H1 (cell line): ENCODE data around the gene CHD6. TPM values are rescaled to one million over a fixed set of nuclear protein-coding genes. Genes with fewer than 3 reads are reported as not detected.

Experiments used
- BCL11A ChIP-seq, 2 experiments: IDR thresholded peaks; one replicate each; pipeline ENCODE4 v1.6.1; 2011; ENCODE audit warnings: low read depth in 2 of 2, low read length in 2 of 2, mild to moderate bottlenecking in 2 of 2
- CREB1 ChIP-seq: IDR thresholded peaks from 2 replicates; pipeline ENCODE4 v1.6.1; 2012; ENCODE audit warnings: inconsistent platforms
- FOSL1 ChIP-seq: IDR thresholded peaks from 2 replicates; pipeline ENCODE4 v1.6.1; 2011; ENCODE audit warnings: mild to moderate bottlenecking, low read depth, low read length, moderate library complexity; ENCODE audit not compliant: insufficient read depth
- GABPA ChIP-seq: IDR thresholded peaks from 2 replicates; pipeline ENCODE4 v1.6.1; 2011; ENCODE audit warnings: mild to moderate bottlenecking, low read length, moderate library complexity, borderline replicate concordance; ENCODE audit not compliant: insufficient read depth
- NRF1 ChIP-seq: IDR thresholded peaks from 2 replicates; pipeline ENCODE4 v1.6.1; 2011; ENCODE audit warnings: mild to moderate bottlenecking, low read depth, low read length, improper control_type of control experiment
- PHF8 ChIP-seq: fragments of 200-600 bp; sonication (generic); conservative IDR thresholded peaks from 2 replicates; pipeline ENCODE4 v1.7.1; 2012; ENCODE audit warnings: low read depth, mild to moderate bottlenecking, inconsistent platforms, low read length, moderate library complexity
- TCF12 ChIP-seq: IDR thresholded peaks from 2 replicates; pipeline ENCODE4 v1.6.1; 2011; ENCODE audit warnings: low read depth, mild to moderate bottlenecking, low read length
- polyA plus RNA-seq, 7 experiments: library from polyadenylated mRNA; depleted of rRNA in 3 of 7; stranded (reverse) in 5 of 7; unstranded in 2 of 7; fragments of >200 nt in 5 of 7; fragments of 200-250 nt in 2 of 7; gene quantifications; 1 replicate in 5 of 7; 2 replicates in 1 of 7; 4 replicates in 1 of 7; pipeline versions ENCODE4 v1.2.1 to v1.2.3, GENCODE V29; 2011 to 2013; ENCODE audit warnings: missing spikeins in 2 of 7, mixed read lengths in 2 of 7
- total RNA-seq: library from RNA; stranded (reverse); fragmentation: NEBNext Ultra II Directional; extraction: Animal tissue kit (Norgen Biotek cat#: 25700); gene quantifications from 2 replicates; pipeline ENCODE4 v1.2.1, GENCODE V29; 2021
- TF ChIP-seq, protein P1 (sequence below): IDR thresholded peaks from 2 replicates; pipeline ENCODE4 v1.6.1; 2012; ENCODE audit warnings: low read length, inconsistent platforms

CHD6 gene
- total and polyA plus RNA-seq, 2 of the 8 experiments (the other 6 are each of a cell fraction or from before 2014, with no cell fraction given) = 11.1 to 62.9 TPM

DNA sequence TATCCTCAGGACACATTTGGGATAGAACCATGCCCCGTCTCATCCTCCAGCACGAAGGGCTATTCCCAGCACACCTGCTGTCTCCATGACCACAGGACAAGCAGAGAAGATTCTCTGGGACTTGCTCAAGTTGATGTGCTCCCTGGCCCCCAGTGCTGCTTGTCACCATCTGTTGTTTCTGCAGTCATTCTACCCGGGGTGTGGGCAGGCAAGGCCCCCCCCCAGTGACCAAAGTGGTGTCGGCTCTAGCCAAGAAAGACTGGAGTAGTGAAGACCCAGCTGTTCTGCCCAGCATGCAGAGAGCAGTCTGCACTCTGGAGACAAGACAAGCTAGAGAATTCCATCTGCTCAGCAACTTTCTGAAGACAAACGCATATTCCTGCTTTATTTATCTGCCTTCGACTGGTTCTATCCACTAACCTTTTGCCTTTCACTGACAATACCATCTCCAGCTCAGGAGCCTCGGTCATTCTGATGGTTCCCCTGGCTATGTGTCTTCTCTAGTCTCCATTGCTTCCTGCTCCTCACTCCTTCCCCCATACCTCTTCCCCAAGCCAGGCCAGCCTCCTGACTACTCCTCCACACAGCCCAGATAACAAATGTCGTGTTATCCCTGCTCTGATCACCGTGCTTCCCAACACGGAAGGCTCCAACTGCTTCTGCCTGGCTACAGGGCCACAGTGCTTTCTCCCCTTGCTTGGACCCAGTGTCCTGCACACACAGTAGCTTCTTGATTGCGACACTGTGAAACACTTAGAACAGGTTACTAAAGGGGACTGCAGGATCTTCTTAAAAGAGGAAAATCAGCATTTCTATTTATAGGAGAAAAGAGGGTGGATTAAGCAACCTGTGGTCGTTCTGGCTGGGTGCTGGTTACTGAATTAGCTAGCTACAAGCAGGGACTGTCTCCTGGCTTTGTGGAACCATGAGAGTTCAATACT lies 164.9 kb downstream of the CHD6 start (continued):
- TF ChIP-seq, protein P1, sequence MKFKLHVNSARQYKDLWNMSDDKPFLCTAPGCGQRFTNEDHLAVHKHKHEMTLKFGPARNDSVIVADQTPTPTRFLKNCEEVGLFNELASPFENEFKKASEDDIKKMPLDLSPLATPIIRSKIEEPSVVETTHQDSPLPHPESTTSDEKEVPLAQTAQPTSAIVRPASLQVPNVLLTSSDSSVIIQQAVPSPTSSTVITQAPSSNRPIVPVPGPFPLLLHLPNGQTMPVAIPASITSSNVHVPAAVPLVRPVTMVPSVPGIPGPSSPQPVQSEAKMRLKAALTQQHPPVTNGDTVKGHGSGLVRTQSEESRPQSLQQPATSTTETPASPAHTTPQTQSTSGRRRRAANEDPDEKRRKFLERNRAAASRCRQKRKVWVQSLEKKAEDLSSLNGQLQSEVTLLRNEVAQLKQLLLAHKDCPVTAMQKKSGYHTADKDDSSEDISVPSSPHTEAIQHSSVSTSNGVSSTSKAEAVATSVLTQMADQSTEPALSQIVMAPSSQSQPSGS = no peak
- no peak for TF ChIP-seq TCF12
- no peak for TF ChIP-seq NRF1
- no peak for TF ChIP-seq BCL11A (IDR thresholded peaks at IDR 0.05; ENCODE audit: low read depth in 2 of 2, low read length in 2 of 2)
- no peak for TF ChIP-seq PHF8
- no peak for TF ChIP-seq GABPA
- TF ChIP-seq FOSL1 = no peak
- TF ChIP-seq CREB1 = no peak
